K562 (cell line): ENCODE results near the gene SPX. TPM values are rescaled to one million over a fixed set of nuclear protein-coding genes. Genes with fewer than 3 reads are reported as not detected.

Experiments used
- ATAC-seq: fragments of 200-7000 bp; cut with Tn5 transposase; 3 replicates; pipeline ENCODE4 v1.9.1; 2020; ENCODE audit warnings: moderate library complexity
- BruUV-seq: library from RNA; stranded (reverse); fragments of 400-500 nt; replicated peaks from 2 replicates; lab custom pipeline; 2021; lab: Mats Ljungman, UMichigan
- CTCF ChIA-PET: fragments of 300-600 bp; formaldehyde crosslinking; extraction: SDS; loops from one replicate; lab custom pipeline; 2021; ENCODE audit warnings: low intra/inter-chr PET ratio; lab: Yijun Ruan, JAX
- POLR2A ChIA-PET: fragments of 300-600, 350-650 bp; sonication (Branson Sonifier 250); formaldehyde crosslinking; extraction: SDS; loops from one replicate; lab custom pipeline; 2021; ENCODE audit warnings: antibody characterized with exemption, inconsistent platforms; lab: Yijun Ruan, JAX
- DNase-seq, 4 experiments: peaks; one replicate each; pipeline versions ENCODE4 v3.0.0 to v3.0.0-alpha.2; 2011 to 2018; ENCODE audit warnings: low spot score in 3 of 4, mixed read lengths in 3 of 4; ENCODE audit errors: extremely low read depth in 1 of 4
- FAIRE-seq: peaks from 2 replicates; lab custom pipeline; 2011; peaks lifted over from hg19 to GRCh38; lab: Jason Lieb, UNC
- H2AFZ ChIP-seq: 2 replicates; pipeline ENCODE4 v1.6.0; 2011; ENCODE audit warnings: low read depth, low read length, control low read depth, inconsistent platforms
- H3K27ac ChIP-seq: fragments of 200-600 bp; 3 replicates; pipeline ENCODE4 v1.8.0; 2011; ENCODE audit warnings: low read depth, mild to moderate bottlenecking, control low read depth, inconsistent platforms, low read length, moderate library complexity, mixed read lengths; ENCODE audit errors: extremely low read depth
- H3K27me3 ChIP-seq, 2 experiments: fragments of 300-600 bp in 1 of 2; 2 replicates in 1 of 2; 3 replicates in 1 of 2; pipeline versions ENCODE4 v1.6.0 to v1.8.0; 2011; ENCODE audit warnings: inconsistent platforms in 2 of 2, low read length in 2 of 2, mild to moderate bottlenecking in 1 of 2, mixed read lengths in 1 of 2, moderate library complexity in 1 of 2; ENCODE audit not compliant: control insufficient read depth in 2 of 2, insufficient read depth in 2 of 2
- H3K36me3 ChIP-seq: fragments of 300-600 bp; 3 replicates; pipeline ENCODE4 v1.8.0; 2011; ENCODE audit warnings: mild to moderate bottlenecking, low read length, inconsistent platforms; ENCODE audit not compliant: control insufficient read depth, insufficient read depth
- H3K4me1 ChIP-seq, 2 experiments: fragments of 200-600 bp in 1 of 2; replicated peaks in 1 of 2; 2 replicates in 1 of 2; 3 replicates in 1 of 2; pipeline versions ENCODE4 v1.5.1 to v1.8.0; 2011; ENCODE audit warnings: inconsistent platforms in 2 of 2, low read length in 2 of 2, mild to moderate bottlenecking in 1 of 2, mixed read lengths in 1 of 2, moderate library complexity in 1 of 2; ENCODE audit not compliant: control insufficient read depth in 2 of 2, insufficient read depth in 2 of 2
- H3K4me2 ChIP-seq: 2 replicates; pipeline ENCODE4 v1.6.1; 2011; ENCODE audit warnings: low read length, control low read depth, inconsistent platforms, mixed read lengths; ENCODE audit not compliant: insufficient read depth
- H3K4me3 ChIP-seq: fragments of 200-600 bp; sonication (generic), shearing (Covaris generic); 2 replicates; pipeline ENCODE4 v1.5.1; 2016; ENCODE audit warnings: control low read depth, inconsistent platforms
- H3K79me2 ChIP-seq: fragments of 200-600 bp; 3 replicates; pipeline ENCODE4 v1.8.0; 2011; ENCODE audit warnings: low read length, inconsistent platforms; ENCODE audit not compliant: control insufficient read depth, insufficient read depth
- H3K9ac ChIP-seq, 2 experiments: 2 replicates each; pipeline versions ENCODE4 v1.6.0 to v1.6.1; 2011; ENCODE audit warnings: low read depth in 2 of 2, low read length in 2 of 2, control low read depth in 1 of 2, inconsistent platforms in 1 of 2, mild to moderate bottlenecking in 1 of 2, mixed read lengths in 1 of 2; ENCODE audit not compliant: insufficient read depth in 1 of 2
- H3K9me1 ChIP-seq: one replicate; pipeline ENCODE4 v1.6.0; 2011; ENCODE audit warnings: inconsistent platforms, mild to moderate bottlenecking, low read length, moderate library complexity; ENCODE audit not compliant: control insufficient read depth, insufficient read depth
- H3K9me3 ChIP-seq: replicated peaks from 2 replicates; pipeline ENCODE4 v1.5.1; 2011; ENCODE audit warnings: low read depth, low read length, inconsistent platforms; ENCODE audit not compliant: control insufficient read depth, insufficient read depth
- H4K20me1 ChIP-seq: replicated peaks from 2 replicates; pipeline ENCODE4 v1.6.1; 2011; ENCODE audit warnings: low read length, inconsistent platforms, mixed read lengths; ENCODE audit not compliant: control insufficient read depth, insufficient read depth
- GABPB1 ChIP-seq: sonication (generic); formaldehyde crosslinking; IDR thresholded peaks from 2 replicates; pipeline ENCODE4 v1.8.0; 2022; ENCODE audit warnings: mild to moderate bottlenecking, missing genetic modification reagents
- OTX1 ChIP-seq: fragments of 450-650 bp; formaldehyde crosslinking; IDR thresholded peaks from 2 replicates; pipeline ENCODE4 v1.4.0; 2022; ENCODE audit warnings: mild to moderate bottlenecking
- PPARD ChIP-seq: fragments of 250-450 bp; sonication (Bioruptor Pico); IDR thresholded peaks from 2 replicates; pipeline ENCODE4 v1.8.0; 2022; ENCODE audit warnings: inconsistent platforms, mild to moderate bottlenecking, moderate library complexity
- WGBS: fragments of 100-300 bp; shearing (Covaris generic); methylation state at CpG from one replicate; pipeline ENCODE4 v1.1.6; 2016; ENCODE audit warnings: low coverage, mixed read lengths; ENCODE audit not compliant: insufficient coverage; ENCODE audit errors: missing lambda C conversion rate; 5-methylcytosine and 5-hydroxymethylcytosine counted together
- in situ Hi-C: fragments of 300-500 bp; cut with MboI; formaldehyde crosslinking; loops from 4 replicates; pipeline ENCODE4 v1.15.0; 2018; ENCODE audit warnings: inconsistent platforms, mixed read lengths
- intact Hi-C: fragments of 100-400 bp; cut with micrococcal nuclease; formaldehyde crosslinking; loops from 2 replicates; pipeline ENCODE4 v1.14.2; 2022
- polyA plus RNA-seq, 8 experiments: library from polyadenylated mRNA; depleted of rRNA in 4 of 8; stranded (reverse) in 5 of 8; unstranded in 3 of 8; fragments of >200 nt; fragmentation: Nextera tagmentation in 2 of 8; fragmentation: Illumina TruSeq in 1 of 8; extraction: Ambion mirVana in 2 of 8; extraction: Trizol in 1 of 8; gene quantifications; 2 replicates each; pipeline versions ENCODE4 v1.2.1 to v1.2.3, GENCODE V29; 2011 to 2014; ENCODE audit warnings: inconsistent platforms in 1 of 8, missing spikeins in 1 of 8
- total RNA-seq, 7 experiments: library from RNA; depleted of rRNA in 6 of 7; stranded (reverse); fragments of >200 nt in 6 of 7; fragmentation: Illumina TruSeq in 2 of 7; extraction: Trizol in 2 of 7; gene quantifications; 2 replicates each; pipeline versions ENCODE4 v1.2.1 to v1.2.3, GENCODE V29; 2011 to 2021; ENCODE audit warnings: low replicate concordance in 1 of 7
- TF ChIP-seq, protein P1 (sequence below): fragments of 250-450 bp; sonication (Bioruptor Pico); IDR thresholded peaks from 2 replicates; pipeline ENCODE4 v1.5.0; 2020; ENCODE audit warnings: mild to moderate bottlenecking, borderline replicate concordance
- TF ChIP-seq, protein P2 (sequence below): fragments of 450-650 bp; IDR thresholded peaks from one replicate; pipeline ENCODE4 v1.6.1; 2018; ENCODE audit warnings: mild to moderate bottlenecking, moderate library complexity; ENCODE audit not compliant: partially characterized antibody

SPX gene
- total and polyA plus RNA-seq, 9 of the 15 experiments (the other 6 are each of a cell fraction or from before 2014, with no cell fraction given), result 0.06 to 0.40 (median 0.14) TPM

- no peak overlapping the region for H3K9ac ChIP-seq
- peaks cover 26% of the 10 kb centered on the region for H3K36me3 ChIP-seq
- no peaks in the 10 kb centered on the region for H3K9me1 ChIP-seq
- no peak overlapping the region for H2AFZ ChIP-seq
- no peaks in the 10 kb centered on the region for H3K9me3 ChIP-seq
- intact Hi-C loops (no loop called here), in situ Hi-C loops (no loop called here)
- 56% methylated on average over 3 of the region's 3 CpGs for WGBS
- FAIRE-seq, result no peak
- ChIA-PET POLR2A (no interaction called here), CTCF (no interaction called here)
- TF ChIP-seq, protein P1, sequence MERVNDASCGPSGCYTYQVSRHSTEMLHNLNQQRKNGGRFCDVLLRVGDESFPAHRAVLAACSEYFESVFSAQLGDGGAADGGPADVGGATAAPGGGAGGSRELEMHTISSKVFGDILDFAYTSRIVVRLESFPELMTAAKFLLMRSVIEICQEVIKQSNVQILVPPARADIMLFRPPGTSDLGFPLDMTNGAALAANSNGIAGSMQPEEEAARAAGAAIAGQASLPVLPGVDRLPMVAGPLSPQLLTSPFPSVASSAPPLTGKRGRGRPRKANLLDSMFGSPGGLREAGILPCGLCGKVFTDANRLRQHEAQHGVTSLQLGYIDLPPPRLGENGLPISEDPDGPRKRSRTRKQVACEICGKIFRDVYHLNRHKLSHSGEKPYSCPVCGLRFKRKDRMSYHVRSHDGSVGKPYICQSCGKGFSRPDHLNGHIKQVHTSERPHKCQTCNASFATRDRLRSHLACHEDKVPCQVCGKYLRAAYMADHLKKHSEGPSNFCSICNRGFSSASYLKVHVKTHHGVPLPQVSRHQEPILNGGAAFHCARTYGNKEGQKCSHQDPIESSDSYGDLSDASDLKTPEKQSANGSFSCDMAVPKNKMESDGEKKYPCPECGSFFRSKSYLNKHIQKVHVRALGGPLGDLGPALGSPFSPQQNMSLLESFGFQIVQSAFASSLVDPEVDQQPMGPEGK (CRISPR knock-in tag), result no peak
- TF ChIP-seq PPARD (CRISPR knock-in tag) (no peak), GABPB1 (CRISPR knock-in tag) (no peak), OTX1 (no peak)
- TF ChIP-seq, protein P2, sequence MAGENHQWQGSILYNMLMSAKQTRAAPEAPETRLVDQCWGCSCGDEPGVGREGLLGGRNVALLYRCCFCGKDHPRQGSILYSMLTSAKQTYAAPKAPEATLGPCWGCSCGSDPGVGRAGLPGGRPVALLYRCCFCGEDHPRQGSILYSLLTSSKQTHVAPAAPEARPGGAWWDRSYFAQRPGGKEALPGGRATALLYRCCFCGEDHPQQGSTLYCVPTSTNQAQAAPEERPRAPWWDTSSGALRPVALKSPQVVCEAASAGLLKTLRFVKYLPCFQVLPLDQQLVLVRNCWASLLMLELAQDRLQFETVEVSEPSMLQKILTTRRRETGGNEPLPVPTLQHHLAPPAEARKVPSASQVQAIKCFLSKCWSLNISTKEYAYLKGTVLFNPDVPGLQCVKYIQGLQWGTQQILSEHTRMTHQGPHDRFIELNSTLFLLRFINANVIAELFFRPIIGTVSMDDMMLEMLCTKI, result no peak
- no TSS peak for BruUV-seq
- no peaks in the 10 kb centered on the region for H3K4me1 ChIP-seq
- no peak overlapping the region for H3K27ac ChIP-seq
- H3K4me3 ChIP-seq, result no peak overlapping the region
- no peaks in the 10 kb centered on the region for H3K79me2 ChIP-seq
- DNase-seq, result no peak
- ATAC-seq, result no peak
- H3K27me3 ChIP-seq, result no peaks in the 10 kb centered on the region
- no peak overlapping the region for H3K4me2 ChIP-seq
- H4K20me1 ChIP-seq, result no peaks in the 10 kb centered on the region
These were observed 42.6 kb upstream of the SPX start for GRCh38 chr12:21483531-21483930.
